ENCODE results near the gene APOM. TPM values are rescaled to one million over a fixed set of nuclear protein-coding genes. Genes with fewer than 3 reads are reported as not detected.

The APOM gene
- total RNA-seq, 4 donors from 2014 or later = 0.62 to 7.4 (median 3.2) TPM

- no CpG with 5 or more reads among the region's 52 CpGs for WGBS, 2 donors (ENCODE audit: low coverage in 1 of 2)
These were observed 4.9 kb downstream of the APOM start, which contains the start of gene C6orf47 for GRCh38 chr6:31660381-31661261. C6orf47 (minus strand) TSS chr6:31660778; CDS start chr6:31659947, 831 bp downstream.

GRCh38 chr6:31661262-31662123, 5.8 kb downstream of the APOM start:
- peak overlapping the region; percentile 50 to 89 (median 86) for H3K27ac ChIP-seq
- H3K4me1 ChIP-seq = peaks cover 8 to 77% (median 37%) of the 10 kb centered on the region in 3 donors
- H3K4me3 ChIP-seq = peak overlapping the region in 1 of 2 donors; percentile 81
- H3K9me3 ChIP-seq = no peaks in the 10 kb centered on the region
- no peaks in the 10 kb centered on the region for H3K27me3 ChIP-seq
- WGBS, 2 donors (ENCODE audit: low coverage in 1 of 2) = 51 to 81% methylated on average over 4 to 5 of the region's 12 CpGs
- ATAC-seq = no peak
- peaks cover 0 to 42% of the 10 kb centered on the region in 2 donors for H3K36me3 ChIP-seq
- TF ChIP-seq EP300 (IDR thresholded peaks at IDR 0.05) = no peak
- no peak for TF ChIP-seq CTCF (IDR thresholded peaks at IDR 0.05)
- TF ChIP-seq POLR2AphosphoS5 (IDR thresholded peaks at IDR 0.05) = no peak
- TF ChIP-seq POLR2A (IDR thresholded peaks at IDR 0.05) = no peak

More at GRCh38 chr6:31660381-31661261, 4.9 kb downstream of the APOM start, which contains the start of gene C6orf47:
- TF ChIP-seq EP300 (IDR thresholded peaks at IDR 0.05) (no peak), CTCF (IDR thresholded peaks at IDR 0.05) (no peak), POLR2AphosphoS5 (IDR thresholded peaks at IDR 0.05) (peak; percentile 75), POLR2A (IDR thresholded peaks at IDR 0.05) (peak; percentile 93 to 94)
- peak; percentile 83 for ATAC-seq
- Histone ChIP-seq H3K27me3 (no peaks in the 10 kb centered on the region), H3K4me3 (peak within 1 kb of the TSS; percentile 56 to 81), H3K4me1 (peaks cover 8 to 82% (median 36%) of the 10 kb centered on the region in 3 donors), H3K36me3 (peaks cover 0 to 49% of the 10 kb centered on the region in 2 donors), H3K9me3 (no peaks in the 10 kb centered on the region), H3K27ac (peak within 1 kb of the TSS; percentile 50 to 89 (median 86))

- no peaks in the 10 kb centered on the region for H3K9me3 ChIP-seq
- peaks cover 8 to 77% (median 45%) of the 10 kb centered on the region in 3 donors for H3K4me1 ChIP-seq
- H3K27ac ChIP-seq = peak overlapping the region in 3 of 4 donors; percentile 9 to 19 (median 17)
- no peak overlapping the region for H3K4me3 ChIP-seq
- 97 to 100% methylated on average over 2 to 5 of the region's 12 CpGs for WGBS, 2 donors (ENCODE audit: low coverage in 1 of 2)
- TF ChIP-seq EP300 (IDR thresholded peaks at IDR 0.05) = no peak
- H3K27me3 ChIP-seq = no peaks in the 10 kb centered on the region
- peaks cover 0 to 39% of the 10 kb centered on the region in 2 donors for H3K36me3 ChIP-seq
- ATAC-seq = no peak
These were observed 6.5 kb downstream of the APOM start for GRCh38 chr6:31662124-31662723.

- TF ChIP-seq POLR2A (IDR thresholded peaks at IDR 0.05) (no peak), EP300 (IDR thresholded peaks at IDR 0.05) (no peak), POLR2AphosphoS5 (IDR thresholded peaks at IDR 0.05) (no peak), CTCF (IDR thresholded peaks at IDR 0.05) (no peak)
- peaks cover 8 to 77% (median 42%) of the 10 kb centered on the region in 3 donors for H3K4me1 ChIP-seq
- peaks cover 0 to 39% of the 10 kb centered on the region in 2 donors for H3K36me3 ChIP-seq
- H3K27ac ChIP-seq = peak overlapping the region; percentile 95 to 98 (median 96)
- WGBS, 2 donors (ENCODE audit: low coverage in 1 of 2) = 17 to 57% methylated on average over 1 to 2 of the region's 9 CpGs
- peak overlapping the region; percentile 55 to 67 for H3K4me3 ChIP-seq
- no peaks in the 10 kb centered on the region for H3K9me3 ChIP-seq
- no peak for ATAC-seq
- H3K27me3 ChIP-seq = no peaks in the 10 kb centered on the region
These were observed 7.6 kb downstream of the APOM start for GRCh38 chr6:31663126-31663960.

All from gastroesophageal sphincter (tissue), 4 donors.